K562 (cell line): ENCODE results near the gene NTS.

Experiments
- TF ChIP-seq, protein P1 (sequence below), 2 experiments: fragments of 250-450 bp in 1 of 2; fragments of 450-650 bp in 1 of 2; sonication (Bioruptor Pico) in 1 of 2; IDR thresholded peaks; 2 replicates each; pipeline versions ENCODE4 v1.6.1 to v1.8.0; 2016 to 2021; ENCODE audit warnings: mild to moderate bottlenecking in 2 of 2, moderate library complexity in 2 of 2, missing compliant biosample characterization in 1 of 2, missing genetic modification characterization in 1 of 2
- TF ChIP-seq, protein P2 (sequence below): sonication (generic); formaldehyde crosslinking; IDR thresholded peaks from 2 replicates; pipeline ENCODE4 v1.5.0; 2020; ENCODE audit warnings: missing genetic modification reagents

DNA sequence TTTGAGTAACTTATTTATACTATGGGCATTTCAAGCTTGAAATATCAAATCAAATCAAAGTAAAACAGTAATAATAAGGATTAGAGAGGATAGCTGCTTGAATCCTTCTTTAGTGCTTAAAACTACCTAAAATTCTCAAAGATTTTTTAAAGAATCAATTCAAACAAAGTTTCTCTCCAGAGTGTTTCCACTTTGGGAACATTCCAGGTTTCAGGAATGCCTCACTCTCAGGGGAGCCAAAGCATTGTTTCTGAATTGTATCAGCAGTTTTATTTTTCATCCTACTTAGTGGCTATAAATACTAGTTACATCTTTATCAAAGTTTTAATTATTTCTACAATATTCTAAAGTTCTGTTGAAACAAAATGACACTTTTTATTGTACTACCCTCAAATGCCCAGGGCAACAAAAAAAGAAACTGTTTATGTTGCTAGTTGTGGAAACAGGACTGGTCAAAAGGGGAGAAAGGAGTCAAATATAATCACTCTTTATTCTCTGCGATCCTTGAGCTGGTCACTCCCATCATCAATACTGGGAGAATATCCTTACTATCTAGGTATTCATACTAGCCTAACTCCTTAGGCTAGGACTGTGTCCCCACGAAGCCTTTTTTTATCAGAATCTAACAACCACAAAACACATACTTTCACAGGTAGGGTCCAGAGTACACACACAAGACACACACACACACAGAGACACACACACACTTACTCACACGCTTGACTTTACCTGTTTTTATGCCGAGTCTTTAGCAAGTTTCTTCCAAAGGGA, 38.5 kb upstream of the NTS start:
- TF ChIP-seq, protein P1, sequence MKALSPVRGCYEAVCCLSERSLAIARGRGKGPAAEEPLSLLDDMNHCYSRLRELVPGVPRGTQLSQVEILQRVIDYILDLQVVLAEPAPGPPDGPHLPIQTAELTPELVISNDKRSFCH (CRISPR knock-in tag; IDR thresholded peaks at IDR 0.05), result no peak
- TF ChIP-seq, protein P1 (tag; IDR thresholded peaks at IDR 0.05), result no peak
- TF ChIP-seq, protein P2, sequence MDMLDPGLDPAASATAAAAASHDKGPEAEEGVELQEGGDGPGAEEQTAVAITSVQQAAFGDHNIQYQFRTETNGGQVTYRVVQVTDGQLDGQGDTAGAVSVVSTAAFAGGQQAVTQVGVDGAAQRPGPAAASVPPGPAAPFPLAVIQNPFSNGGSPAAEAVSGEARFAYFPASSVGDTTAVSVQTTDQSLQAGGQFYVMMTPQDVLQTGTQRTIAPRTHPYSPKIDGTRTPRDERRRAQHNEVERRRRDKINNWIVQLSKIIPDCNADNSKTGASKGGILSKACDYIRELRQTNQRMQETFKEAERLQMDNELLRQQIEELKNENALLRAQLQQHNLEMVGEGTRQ (CRISPR knock-in tag), result no peak
